Activated naive CD4-positive, alpha-beta T cell treated with anti-CD3 and anti-CD28 coated beads, Interleukin-2, amount 10 ng/mL, durations not matched to agents 7 days and 5 days (primary cell): ENCODE data around the gene ACAP3.

Experiments
- CTCF ChIA-PET: fragments of 350-600 bp; sonication (Branson Sonifier 250); formaldehyde crosslinking; loops from one replicate; lab custom pipeline; 2021; ENCODE audit warnings: antibody characterized with exemption; lab: Charles Lee
- DNase-seq: peaks from one replicate; pipeline ENCODE4 v3.0.0-alpha.2; 2020
- H3K27ac Mint-ChIP-seq: one replicate; pipeline ENCODE4 v1.8.0; 2021; ENCODE audit warnings: mild to moderate bottlenecking, moderate library complexity, mixed read lengths
- H3K27me3 Mint-ChIP-seq: one replicate; pipeline ENCODE4 v1.8.0; 2021; ENCODE audit warnings: mild to moderate bottlenecking, mixed read lengths
- H3K36me3 Mint-ChIP-seq: one replicate; pipeline ENCODE4 v1.8.0; 2021; ENCODE audit warnings: mixed read lengths
- H3K4me1 Mint-ChIP-seq: one replicate; pipeline ENCODE4 v1.8.0; 2021; ENCODE audit warnings: mixed read lengths
- H3K4me3 Mint-ChIP-seq: one replicate; pipeline ENCODE4 v1.8.0; 2021; ENCODE audit warnings: mild to moderate bottlenecking, moderate library complexity, mixed read lengths
- H3K9me3 Mint-ChIP-seq: one replicate; pipeline ENCODE4 v1.8.0; 2021; ENCODE audit warnings: mixed read lengths

The ACAP3 gene, protein sequence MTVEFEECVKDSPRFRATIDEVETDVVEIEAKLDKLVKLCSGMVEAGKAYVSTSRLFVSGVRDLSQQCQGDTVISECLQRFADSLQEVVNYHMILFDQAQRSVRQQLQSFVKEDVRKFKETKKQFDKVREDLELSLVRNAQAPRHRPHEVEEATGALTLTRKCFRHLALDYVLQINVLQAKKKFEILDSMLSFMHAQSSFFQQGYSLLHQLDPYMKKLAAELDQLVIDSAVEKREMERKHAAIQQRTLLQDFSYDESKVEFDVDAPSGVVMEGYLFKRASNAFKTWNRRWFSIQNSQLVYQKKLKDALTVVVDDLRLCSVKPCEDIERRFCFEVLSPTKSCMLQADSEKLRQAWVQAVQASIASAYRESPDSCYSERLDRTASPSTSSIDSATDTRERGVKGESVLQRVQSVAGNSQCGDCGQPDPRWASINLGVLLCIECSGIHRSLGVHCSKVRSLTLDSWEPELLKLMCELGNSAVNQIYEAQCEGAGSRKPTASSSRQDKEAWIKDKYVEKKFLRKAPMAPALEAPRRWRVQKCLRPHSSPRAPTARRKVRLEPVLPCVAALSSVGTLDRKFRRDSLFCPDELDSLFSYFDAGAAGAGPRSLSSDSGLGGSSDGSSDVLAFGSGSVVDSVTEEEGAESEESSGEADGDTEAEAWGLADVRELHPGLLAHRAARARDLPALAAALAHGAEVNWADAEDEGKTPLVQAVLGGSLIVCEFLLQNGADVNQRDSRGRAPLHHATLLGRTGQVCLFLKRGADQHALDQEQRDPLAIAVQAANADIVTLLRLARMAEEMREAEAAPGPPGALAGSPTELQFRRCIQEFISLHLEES

DNA sequence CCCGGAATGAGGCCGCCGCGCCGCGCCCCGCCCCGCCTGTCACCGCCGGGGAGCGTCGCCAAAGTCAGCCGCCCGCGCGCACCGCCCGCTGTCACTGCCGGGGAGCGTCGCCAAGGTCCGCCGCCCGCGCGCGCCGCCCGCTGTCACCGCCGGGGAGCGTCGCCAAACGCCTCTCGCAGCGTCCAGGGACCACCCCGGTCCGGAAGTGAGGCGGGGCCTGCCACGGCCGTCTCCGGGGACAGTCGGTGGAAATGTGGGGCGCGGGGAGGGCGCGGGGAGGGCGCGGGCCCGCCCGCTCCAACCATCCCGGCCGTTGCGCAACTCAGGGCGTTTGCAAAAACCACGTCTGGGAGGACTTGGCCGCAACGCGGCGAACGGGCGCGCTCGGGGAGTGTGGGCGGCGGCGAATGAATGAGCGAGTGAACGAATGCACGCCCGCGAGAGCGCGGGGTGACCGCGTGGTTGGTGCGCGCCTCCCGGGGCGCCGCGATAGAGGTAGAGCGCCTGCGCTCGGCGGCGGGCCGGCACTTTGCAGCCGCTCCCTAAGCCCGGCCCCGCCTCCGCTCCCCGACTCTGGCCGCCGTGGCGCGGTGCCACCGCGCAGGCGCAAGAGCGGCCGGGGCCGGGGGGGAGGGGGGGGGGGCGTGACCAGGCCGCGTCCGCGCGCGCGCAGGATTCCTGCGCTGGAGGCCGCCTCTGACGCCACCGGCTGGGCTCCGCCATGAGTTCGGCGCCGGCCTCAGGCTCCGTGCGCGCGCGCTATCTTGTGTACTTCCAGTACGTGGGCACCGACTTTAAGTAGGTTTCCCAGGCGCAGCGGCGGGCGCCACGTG is at the start of gene ACAP3, which contains the start of gene PUSL1:
Gene ACAP3 (minus strand): TSS at position 8 of the 833 bp plus-strand sequence. CDS start 115 bp downstream, outside the sequence.
Gene PUSL1 (plus strand): TSS at position 675 of the 833 bp plus-strand sequence. CDS start 47 bp downstream, at position 722.
- Mint-ChIP-seq H3K36me3 (peaks cover 8% of the 10 kb centered on the region), H3K27me3 (no peaks in the 10 kb centered on the region), H3K9me3 (no peaks in the 10 kb centered on the region), H3K4me3 (peak within 1 kb of the TSS; percentile 89), H3K4me1 (peaks cover 26% of the 10 kb centered on the region), H3K27ac (peak within 1 kb of the TSS; percentile 93)
- peak; percentile 89 for DNase-seq
- CTCF ChIA-PET: no interaction called here

DNA sequence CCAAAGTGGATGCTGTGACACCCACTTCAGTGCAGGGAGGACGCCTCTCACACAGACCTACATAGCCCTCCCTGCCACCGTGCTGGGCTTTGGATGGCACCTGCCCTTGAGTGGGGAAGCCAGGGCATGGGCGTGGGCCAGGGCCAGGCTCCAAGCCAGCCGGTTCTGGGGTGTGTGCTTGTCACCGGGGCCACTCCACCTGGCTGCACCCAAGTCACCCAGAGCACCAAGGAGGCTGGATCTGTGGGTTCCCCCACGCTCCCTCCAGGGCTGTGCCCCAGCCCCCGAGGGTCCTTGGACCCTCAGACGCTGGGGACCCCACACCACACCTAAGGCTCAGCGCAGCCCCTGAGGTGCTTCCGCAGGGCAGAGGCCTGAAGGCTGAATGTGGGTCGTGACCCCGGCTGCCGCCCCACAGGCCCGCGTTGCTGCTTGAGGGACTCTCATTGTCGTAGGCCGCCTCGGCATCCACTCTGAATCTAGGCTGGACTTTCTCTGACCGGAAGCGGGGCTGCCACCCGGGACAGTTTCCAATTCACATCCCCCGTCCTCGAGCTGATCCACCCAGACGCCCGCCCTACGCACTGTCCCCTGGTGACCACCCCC is 49.2 kb upstream of the ACAP3 start:
- H3K4me3 Mint-ChIP-seq: no peak overlapping the region
- no peaks in the 10 kb centered on the region for H3K9me3 Mint-ChIP-seq
- CTCF ChIA-PET: no interaction called here
- no peaks in the 10 kb centered on the region for H3K36me3 Mint-ChIP-seq
- H3K27ac Mint-ChIP-seq: no peak overlapping the region
- peaks cover 86% of the 10 kb centered on the region for H3K27me3 Mint-ChIP-seq
- DNase-seq: no peak
- H3K4me1 Mint-ChIP-seq: peaks cover 36% of the 10 kb centered on the region

DNA sequence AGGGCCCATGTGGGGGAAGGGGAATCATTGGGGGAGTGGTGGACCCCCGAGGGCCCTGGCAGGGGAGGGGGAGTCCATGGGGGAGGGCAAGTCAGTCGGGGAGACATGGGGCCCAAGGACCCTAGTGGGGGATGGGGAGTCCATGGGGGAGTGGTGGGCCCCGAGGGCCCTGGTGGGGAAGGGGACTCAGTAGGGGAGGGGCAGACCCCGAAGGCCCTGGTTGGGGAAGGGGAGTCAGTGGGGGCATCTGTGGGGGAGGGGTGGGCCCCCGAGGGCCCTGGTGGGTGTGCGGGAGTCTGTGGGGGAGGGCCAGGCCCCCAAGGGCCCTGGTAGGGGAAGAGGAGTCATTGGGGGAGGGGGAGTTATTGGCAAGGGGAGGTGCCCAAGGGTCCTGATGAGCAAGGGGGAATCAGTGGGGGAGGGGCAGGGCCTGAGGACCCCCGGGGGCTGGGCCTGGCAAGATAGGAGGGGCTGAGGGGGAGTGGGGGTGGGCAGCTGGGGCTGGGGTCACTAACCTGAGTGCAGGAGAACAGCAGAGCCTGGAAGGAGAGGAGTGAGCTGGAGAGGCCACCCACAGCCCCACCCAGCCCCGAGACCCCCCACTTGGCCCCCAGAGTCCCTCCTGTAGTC is 48.6 kb upstream of the ACAP3 start:
- Mint-ChIP-seq H3K27ac (no peak overlapping the region), H3K4me3 (no peak overlapping the region), H3K27me3 (peaks cover 86% of the 10 kb centered on the region), H3K4me1 (peaks cover 36% of the 10 kb centered on the region), H3K36me3 (no peaks in the 10 kb centered on the region), H3K9me3 (no peaks in the 10 kb centered on the region)
- no peak for DNase-seq
- CTCF ChIA-PET: no interaction called here

DNA sequence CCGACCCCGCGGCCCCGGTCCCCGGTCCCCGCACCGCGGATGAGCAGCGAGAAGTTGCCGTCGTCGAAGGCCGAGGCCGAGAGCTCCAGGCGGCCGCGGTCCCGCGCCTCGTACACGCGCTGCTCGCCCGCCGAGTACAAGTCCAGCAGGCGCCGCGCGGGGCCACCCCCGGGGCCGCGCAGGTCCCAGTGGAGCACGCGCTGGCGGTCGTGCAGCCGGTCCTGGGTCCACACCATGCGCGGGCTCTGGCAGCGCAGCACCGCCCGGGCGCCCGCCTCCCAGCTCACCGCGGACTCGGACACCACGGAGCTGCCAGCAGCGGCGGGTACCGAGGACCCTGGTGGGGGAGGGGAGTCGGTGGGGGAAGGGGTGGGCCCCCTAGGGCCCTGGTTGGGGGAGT is 47.7 kb upstream of the ACAP3 start:
- Mint-ChIP-seq H3K4me1 (peaks cover 36% of the 10 kb centered on the region), H3K4me3 (no peak overlapping the region), H3K27me3 (peaks cover 83% of the 10 kb centered on the region), H3K36me3 (no peaks in the 10 kb centered on the region), H3K9me3 (no peaks in the 10 kb centered on the region), H3K27ac (no peak overlapping the region)
- CTCF ChIA-PET: no interaction called here
- DNase-seq: no peak

DNA sequence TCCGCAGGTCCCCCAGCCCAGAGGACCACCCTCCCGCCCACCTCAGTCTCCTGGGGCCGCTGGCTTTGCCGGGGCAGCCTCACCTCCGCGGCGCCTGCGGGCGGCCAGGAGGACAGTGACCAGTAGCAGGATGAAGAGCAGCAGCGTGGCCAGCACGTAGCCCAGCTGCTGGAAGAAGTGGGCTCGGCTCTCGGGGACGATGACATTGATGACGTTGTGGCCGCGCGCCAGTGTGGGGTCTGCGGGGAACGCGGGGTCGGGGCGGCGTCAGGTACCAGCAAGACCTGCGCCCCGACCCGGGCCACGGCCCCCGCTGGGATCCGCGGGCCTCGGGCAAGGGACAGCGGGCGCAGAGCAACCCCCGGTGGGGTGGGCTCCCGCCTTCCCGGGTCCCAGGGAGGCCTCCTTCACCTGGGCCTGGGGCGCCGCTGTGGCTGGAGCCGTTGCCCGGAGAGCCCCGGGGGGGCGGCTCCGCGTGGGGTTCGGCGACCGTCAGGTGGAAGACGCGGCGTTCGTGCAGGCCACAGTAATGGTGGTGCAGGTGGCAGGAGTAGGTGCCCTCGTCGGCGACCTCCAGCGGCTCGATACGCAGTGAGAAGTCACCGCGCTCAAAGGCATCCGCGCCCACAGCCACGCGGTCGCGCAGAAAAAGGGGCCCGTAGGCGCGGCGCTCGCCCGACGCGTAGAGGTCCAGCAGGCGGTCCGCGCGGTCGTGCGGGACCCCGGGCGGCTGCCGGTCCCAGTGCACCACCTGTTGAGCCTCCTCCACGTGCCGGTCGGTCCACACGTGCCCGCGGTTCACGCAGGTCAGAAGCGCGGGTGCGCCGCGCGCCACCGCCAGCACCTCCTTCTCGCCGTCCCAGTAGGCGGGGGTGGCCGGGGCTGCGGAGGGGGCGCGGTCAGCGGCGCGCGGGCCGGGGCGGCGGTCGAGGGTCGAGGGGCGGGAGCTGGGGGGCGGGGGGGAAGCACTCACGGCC is 46.8 kb upstream of the ACAP3 start:
- Mint-ChIP-seq H3K9me3 (no peaks in the 10 kb centered on the region), H3K36me3 (no peaks in the 10 kb centered on the region), H3K27ac (no peak overlapping the region), H3K4me3 (no peak overlapping the region), H3K27me3 (peaks cover 78% of the 10 kb centered on the region), H3K4me1 (peaks cover 33% of the 10 kb centered on the region)
- no peak for DNase-seq
- CTCF ChIA-PET: interaction anchor here (1.0 to 1.1 kb wide), 2 partner anchors 7 to 17 kb away, joined by 3 to 4 read pairs; no protein-coding TSS in a partner anchor

DNA sequence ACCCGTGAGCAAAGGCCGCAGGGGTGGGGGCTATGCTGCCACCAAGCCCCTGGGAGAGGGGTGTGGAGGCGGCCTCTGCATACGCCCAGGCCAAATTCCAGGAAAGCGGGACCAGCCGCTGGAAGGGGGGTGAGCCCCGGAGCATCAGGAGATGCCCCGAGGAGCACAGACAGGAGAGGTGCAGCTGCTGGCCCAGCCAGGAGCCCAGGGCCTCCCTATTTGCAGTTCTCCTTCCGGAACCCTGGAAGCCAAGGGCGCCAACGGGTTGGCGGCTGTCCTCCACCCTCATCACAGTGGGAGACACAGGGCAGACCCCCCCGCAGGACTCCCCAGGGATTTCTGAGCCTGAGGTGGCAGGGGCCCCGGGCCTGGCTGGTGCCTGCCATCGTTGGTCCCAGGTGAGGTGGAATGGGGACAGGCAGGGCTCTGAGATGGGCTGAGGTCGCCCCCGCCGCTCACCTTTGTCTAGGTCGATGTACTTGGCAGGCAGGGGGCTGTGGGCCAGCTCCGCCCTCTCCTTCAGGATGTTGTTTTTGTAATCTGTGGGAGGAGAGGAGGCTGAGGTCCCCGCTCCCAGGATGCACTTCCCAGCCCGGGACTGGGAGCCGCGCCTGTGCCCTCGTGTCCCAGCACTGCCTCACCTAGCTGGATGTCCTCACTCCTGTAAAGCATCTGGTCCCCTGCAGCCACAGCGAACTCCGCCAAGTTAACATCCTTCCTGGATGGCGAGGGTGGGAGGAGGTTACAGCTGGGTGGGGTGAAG is 45.8 kb upstream of the ACAP3 start:
- no peak overlapping the region for H3K4me3 Mint-ChIP-seq
- H3K27ac Mint-ChIP-seq: no peak overlapping the region
- no peaks in the 10 kb centered on the region for H3K36me3 Mint-ChIP-seq
- no peaks in the 10 kb centered on the region for H3K9me3 Mint-ChIP-seq
- CTCF ChIA-PET: interaction anchor here (1.0 to 1.1 kb wide), 2 partner anchors 8 to 18 kb away, joined by 3 to 4 read pairs; no protein-coding TSS in a partner anchor
- no peak for DNase-seq
- H3K27me3 Mint-ChIP-seq: peaks cover 69% of the 10 kb centered on the region
- peaks cover 24% of the 10 kb centered on the region for H3K4me1 Mint-ChIP-seq

DNA sequence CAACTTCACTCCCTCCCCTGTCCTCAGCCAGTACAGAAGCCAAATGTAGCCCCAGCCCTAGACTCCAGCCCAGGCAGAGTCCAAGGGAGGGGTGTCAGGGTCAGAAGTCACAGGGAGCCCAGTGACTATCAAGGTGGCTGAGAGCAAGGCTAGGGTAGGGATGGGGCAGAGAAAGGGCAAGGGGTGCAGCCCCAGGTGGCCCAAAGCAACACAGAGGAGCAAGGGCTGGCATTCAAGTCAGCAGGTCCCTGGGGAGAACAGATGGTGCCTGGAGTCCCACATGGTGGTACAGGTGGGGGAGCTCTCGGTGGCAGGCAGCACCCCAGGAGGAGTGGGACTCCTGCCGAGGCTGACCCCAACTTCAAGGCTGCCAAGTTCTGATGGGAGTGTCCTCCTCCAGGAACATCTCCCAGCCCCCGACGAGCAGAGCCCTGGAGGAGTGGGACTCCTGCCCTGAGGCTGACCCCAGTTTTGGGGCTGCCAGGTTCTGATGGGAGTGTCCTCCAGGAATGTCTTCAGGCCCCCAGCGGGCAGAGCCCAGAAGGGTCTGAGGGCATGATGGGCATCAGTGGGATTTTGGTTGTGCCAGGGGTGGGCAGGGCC is 45.2 kb upstream of the ACAP3 start:
- Mint-ChIP-seq H3K9me3 (no peaks in the 10 kb centered on the region), H3K36me3 (no peaks in the 10 kb centered on the region), H3K4me3 (peak overlapping the region; percentile 7), H3K27ac (peak overlapping the region; percentile 21), H3K27me3 (peaks cover 62% of the 10 kb centered on the region), H3K4me1 (peaks cover 22% of the 10 kb centered on the region)
- DNase-seq: no peak
- CTCF ChIA-PET: interaction anchor here (1.5 kb wide), 1 partner anchor 18 kb away, joined by 21 read pairs; no protein-coding TSS in a partner anchor

DNA sequence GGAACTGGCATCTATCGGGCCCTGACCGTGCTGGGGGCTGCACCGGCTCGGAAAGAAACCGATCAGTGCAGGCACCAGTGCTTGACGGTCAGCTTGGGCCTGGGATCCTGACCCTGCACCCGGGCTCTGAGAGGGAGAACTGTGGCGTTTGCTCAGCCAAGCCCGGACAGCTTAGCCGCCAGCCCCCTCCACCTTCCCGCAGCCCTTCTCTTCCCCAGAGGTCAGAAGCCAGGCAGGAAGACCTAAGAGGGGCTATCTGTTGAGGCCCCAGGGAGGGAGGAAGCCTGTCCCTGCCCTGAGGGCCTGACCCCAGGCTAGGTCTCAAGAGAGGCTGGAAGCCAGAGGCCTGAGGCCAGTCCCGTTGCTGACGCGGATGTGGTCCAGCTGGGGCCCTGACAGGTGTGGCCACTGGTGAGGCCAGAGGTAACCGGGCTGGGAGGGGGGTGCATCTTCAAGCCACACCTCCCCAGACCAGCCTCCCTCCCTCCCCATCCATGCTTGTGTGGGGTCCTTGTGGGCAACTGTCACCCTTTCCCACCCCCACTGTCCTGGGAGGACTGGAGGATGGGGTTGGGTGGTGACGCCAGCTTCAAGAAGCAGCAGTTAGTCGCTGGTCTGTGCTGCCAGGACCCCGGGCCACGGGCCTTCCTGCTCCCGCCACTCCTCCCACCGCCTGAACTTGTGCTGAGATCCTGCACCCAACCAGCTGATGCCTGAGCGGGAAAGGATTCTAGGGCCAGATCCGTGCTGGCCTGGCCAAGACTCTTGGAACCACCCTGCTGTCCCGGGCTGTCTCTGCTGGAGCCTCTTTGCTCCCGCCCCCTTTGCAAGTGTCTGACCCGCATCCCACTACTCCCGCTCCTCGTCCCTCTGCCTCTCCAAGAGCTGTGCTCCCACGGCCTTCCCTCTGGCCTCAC is 44.0 kb upstream of the ACAP3 start:
- H3K9me3 Mint-ChIP-seq: no peaks in the 10 kb centered on the region
- no peak for DNase-seq
- peak overlapping the region; percentile 63 for H3K4me3 Mint-ChIP-seq
- CTCF ChIA-PET: interaction anchor here (0.9 to 1.5 kb wide), 2 partner anchors 19 to 46 kb away, joined by 3 to 21 read pairs; no protein-coding TSS in a partner anchor
- peak overlapping the region; percentile 46 for H3K27ac Mint-ChIP-seq
- peaks cover 51% of the 10 kb centered on the region for H3K27me3 Mint-ChIP-seq
- peaks cover 31% of the 10 kb centered on the region for H3K4me1 Mint-ChIP-seq
- no peaks in the 10 kb centered on the region for H3K36me3 Mint-ChIP-seq

DNA sequence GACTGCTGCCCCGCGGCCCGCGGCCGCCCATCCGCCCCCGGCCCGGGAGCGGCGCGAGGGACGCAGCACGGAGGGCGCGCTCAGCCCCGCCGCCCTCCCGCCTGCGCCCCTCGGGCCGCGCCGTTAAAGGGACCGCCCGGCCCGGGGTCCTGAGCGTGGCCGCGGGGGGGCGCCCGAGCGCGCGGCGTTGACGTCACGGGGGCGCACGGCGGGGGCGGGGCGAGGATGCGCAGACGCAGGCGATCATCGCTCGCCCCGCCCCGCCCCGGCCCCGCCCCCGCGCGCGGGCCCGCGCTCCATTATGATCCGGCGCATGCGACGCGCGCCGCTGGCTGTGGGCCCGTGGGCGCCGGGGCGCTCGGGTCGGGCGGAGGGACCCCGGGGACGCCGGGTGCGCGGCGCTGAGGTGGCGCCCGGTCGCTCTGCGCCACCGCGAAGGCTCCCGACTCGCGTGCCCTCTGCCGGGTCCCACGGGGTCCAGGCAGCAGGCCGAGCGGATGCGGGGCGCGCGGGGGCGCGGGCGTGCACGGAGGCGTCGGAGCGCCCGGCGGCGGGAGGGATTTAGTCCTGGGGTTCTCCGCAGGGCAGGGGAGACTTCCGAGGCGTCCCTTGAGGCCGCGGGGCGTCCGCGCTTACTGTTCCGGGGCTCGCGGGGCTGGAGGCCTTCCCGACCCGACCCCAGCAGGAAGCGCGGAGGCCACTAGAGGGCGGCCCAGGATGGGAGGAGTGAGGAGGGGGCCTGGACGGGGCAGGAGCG is 41.7 kb upstream of the ACAP3 start, which contains the start of gene DVL1:
Gene DVL1 (minus strand): TSS at position 163 of the 757 bp plus-strand sequence. CDS start 353 bp downstream, outside the sequence.
- DNase-seq: peak; percentile 78
- no peaks in the 10 kb centered on the region for H3K36me3 Mint-ChIP-seq
- H3K4me3 Mint-ChIP-seq: peak within 1 kb of the TSS; percentile 75
- H3K9me3 Mint-ChIP-seq: no peaks in the 10 kb centered on the region
- CTCF ChIA-PET: interaction anchor here (1.7 kb wide), 1 partner anchor 22 kb away, joined by 5 read pairs; no protein-coding TSS in a partner anchor
- H3K27ac Mint-ChIP-seq: peak within 1 kb of the TSS; percentile 28
- peaks cover 32% of the 10 kb centered on the region for H3K27me3 Mint-ChIP-seq
- H3K4me1 Mint-ChIP-seq: peaks cover 32% of the 10 kb centered on the region
